A172 (cell line): ENCODE results near the gene NALCN. TPM values are rescaled to one million over a fixed set of nuclear protein-coding genes. Genes with fewer than 3 reads are reported as not detected.

Experiments used
- DNase-seq: peaks from one replicate; pipeline ENCODE4 v3.0.0-alpha.2; 2015; ENCODE audit warnings: low spot score
- total RNA-seq: library from RNA; depleted of rRNA; stranded (reverse); fragments of >200 nt; shearing (Covaris generic); gene quantifications from 2 replicates; pipeline ENCODE4 v1.2.3, GENCODE V29; 2014

Gene NALCN
- total RNA-seq, 1 experiment from 2014 or later = 0.72 TPM

DNA sequence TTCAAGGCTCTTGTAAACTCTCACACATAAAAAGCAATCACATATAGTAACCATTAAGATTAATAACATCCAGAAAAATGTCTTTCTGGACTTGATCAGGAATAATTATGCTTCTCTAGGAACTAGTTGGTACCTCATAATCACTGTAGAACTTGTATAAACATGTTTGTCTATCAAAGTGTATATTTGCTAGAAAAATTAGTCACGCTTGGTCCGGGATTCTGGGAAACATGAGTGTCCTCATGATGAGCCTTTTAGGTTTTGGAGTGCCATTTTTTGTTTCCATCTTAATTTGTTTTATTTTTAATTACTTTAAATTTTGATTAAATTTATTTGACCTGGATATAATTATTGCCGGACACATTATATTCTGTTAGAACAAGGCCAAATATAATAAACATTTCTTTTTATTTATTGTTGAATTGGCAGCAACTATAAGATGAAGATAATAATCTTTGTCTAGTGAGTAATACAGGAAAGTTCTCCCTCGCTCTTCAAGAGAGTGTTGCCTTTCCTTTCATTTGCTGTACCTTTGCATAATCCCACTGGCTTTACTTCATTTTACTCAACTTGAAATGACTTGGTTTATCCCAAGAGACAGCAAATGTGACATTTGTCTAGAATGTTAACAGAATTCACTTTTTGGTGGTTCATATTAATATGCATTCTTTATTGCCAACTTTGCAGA lies 207.0 kb downstream of the NALCN start:
- no peak for DNase-seq

DNA sequence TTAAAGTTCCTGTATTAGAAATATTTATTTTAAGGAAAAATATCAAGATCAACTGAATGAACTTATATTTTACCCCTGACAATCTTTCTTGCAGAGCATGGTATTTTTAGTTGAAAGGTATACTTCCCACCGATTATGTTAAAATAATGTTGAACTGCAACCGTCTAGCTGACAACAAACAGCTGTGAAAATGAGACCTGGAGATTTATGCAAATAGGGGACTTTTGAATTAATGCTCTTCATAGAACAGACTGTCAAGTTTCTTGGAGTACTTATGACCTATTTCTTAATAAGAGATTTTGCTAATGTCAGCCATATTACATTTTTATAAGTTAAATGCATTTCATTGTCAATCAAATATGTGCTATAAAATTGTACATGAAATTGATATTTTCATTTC lies 210.9 kb downstream of the NALCN start:
- DNase-seq = no peak

DNA sequence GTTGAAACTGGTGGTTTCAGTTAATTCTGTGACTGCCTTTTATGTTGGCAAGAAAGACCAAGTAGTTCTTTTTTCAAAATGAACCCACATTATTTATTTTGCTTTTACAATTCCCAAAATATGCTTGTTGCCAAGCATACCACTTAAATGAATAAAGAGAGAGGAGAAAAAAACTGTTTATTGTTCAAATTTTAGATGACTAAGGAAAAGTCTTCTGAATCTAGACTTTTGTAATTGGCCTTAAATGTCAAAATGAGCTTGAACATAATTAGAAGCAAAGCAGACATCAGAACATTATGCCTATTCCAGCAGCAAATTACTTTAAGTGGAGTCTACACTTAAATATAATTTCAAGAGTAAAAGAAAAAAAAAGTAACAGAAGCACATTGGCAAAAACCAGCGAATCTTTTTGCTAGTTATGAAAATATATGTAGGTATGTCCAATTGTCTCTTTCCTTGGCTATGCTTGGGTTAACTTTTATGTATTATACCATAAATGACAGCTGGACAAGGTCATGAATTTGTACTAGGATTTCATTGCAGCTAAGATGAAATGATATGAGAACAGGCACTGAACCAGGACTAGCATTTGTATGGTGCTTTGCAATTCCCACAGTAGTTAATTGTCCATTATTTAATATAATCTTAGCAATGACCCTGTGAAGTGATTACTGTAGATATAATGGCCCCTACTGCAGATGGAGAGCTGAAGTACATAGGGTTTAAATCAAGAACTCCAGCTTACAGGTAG lies 211.9 kb downstream of the NALCN start:
- DNase-seq = no peak

- no peak for DNase-seq
These were observed 213.7 kb downstream of the NALCN start for GRCh38 chr13:101202590-101202989.

DNA sequence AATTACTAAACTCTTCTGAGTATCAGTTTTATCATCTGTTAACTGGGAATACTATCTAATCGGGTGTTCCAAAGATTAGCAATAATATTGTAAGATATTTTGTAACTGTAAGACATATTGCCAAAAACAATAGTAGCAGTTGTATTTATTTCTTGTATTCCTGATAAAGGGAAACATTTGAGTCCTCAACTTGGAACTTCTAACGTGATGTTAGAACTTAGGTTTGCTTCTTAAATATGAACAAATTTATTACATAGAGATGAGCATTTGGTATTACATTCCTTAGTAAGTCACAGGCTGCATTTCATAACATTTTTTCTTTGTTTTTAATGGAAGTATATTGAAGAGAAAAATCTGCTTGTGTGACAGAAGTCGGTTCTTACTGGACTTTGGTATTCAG lies 225.3 kb downstream of the NALCN start:
- DNase-seq = no peak

- no peak for DNase-seq
These were observed 226.0 kb downstream of the NALCN start for GRCh38 chr13:101190337-101190736.

GRCh38 chr13:101185606-101186005 lies 230.7 kb downstream of the NALCN start:
- DNase-seq = no peak

- no peak for DNase-seq
These were observed 235.1 kb downstream of the NALCN start for GRCh38 chr13:101181076-101181685.

GRCh38 chr13:101179021-101179420 lies 237.3 kb downstream of the NALCN start:
- no peak for DNase-seq

DNA sequence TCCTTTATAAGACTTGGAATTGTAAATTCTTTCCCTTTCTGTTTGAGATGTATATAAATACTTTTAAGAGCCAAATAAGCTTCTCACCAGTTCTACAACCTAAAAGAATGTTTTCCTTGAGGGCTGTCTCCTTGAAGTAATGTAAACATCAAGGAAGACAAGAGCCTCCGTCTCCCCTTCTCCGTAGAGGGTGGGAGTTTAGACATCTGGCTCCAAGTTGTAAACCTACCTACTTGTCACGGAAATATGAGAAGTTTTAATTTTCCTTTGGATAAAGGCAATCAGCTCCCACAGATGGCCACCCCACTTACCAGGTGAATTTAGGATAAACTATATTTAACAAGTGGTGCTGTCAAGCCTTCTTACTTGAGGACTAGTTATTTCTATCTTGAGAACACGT lies 237.9 kb downstream of the NALCN start:
- no peak for DNase-seq

DNA sequence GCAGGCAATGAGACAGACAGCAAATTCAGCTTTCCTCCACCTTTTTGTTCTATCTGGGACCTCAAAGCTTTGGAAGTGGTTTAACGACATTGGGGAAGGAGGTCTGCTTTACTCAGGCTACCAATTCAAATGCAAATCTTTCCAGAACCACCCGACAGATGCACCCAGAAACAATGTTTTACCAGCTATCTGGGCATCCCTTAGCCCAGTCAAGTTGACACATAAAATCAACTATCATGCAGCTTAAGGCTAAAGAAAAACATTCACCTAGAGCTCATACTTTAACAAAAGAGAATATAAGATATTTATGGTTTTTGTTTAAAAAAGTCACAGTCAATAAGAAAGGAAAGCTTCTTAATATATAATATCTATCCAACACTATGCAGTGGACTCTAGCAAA lies 246.0 kb downstream of the NALCN start:
- no peak for DNase-seq

DNA sequence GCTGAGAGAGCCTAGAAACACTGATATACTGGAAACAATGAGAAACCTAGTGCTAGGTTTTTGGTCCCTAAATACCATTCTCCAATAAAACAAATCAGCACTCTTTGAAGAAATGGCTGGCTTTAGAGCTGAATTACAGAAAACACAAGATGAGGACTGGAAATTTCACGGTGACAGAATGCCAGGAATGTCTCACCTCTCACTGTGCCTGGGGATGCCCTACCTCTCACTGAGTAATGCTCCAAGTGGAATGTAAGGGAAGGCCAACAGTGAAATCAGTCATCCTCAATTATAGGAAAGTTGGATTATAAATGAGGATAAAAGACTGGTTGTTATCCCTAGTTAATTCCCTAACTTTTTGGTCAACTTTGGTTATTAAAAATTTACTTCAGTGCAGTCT lies 259.0 kb downstream of the NALCN start:
- DNase-seq = no peak

GRCh38 chr13:101155920-101156319 lies 260.4 kb downstream of the NALCN start:
- no peak for DNase-seq

GRCh38 chr13:101152184-101152583 lies 264.1 kb downstream of the NALCN start:
- DNase-seq = no peak

- DNase-seq = no peak
These were observed 265.3 kb downstream of the NALCN start for GRCh38 chr13:101150998-101151397.

- DNase-seq = peak; percentile 38
These were observed 266.4 kb downstream of the NALCN start for GRCh38 chr13:101149735-101150384.

DNA sequence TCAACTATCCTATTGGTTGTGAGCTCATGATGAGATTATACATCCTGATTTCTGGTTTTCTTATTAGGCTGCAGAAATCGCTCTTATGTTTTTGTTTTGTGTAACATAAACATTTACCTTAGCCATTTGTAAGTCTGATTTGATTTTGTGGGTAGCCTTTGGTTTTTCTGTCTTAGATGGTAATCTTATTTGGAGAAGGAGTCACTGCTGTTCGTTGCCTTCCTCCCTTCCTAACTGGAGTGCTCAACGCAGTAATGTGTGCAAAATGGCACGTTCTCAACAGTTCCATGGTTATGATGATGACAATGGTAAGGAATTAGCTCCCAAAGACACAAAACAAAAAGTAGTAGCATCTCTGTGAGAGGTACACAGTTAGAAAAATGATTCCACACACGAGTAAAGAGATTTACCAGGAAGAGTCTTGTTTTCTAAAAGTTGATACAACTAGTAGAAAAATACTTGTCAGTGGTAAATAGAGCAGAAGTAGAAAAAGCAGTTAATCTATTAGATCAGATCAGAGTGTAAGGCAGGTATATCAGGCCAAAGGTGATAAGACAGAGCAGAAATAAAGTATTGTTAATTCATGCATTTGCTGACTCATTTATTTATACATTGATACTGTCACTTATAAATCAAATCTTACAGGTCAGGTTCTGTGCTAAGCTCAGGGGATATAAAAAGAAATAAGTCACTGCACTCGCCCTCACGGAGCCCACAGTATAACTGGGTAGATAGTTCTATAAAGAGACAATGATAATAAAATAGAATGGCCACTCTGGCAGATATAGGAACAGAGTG lies 270.0 kb downstream of the NALCN start:
- DNase-seq = no peak

GRCh38 chr13:101144808-101145419 lies 271.4 kb downstream of the NALCN start:
- DNase-seq = peak; percentile 57

DNA sequence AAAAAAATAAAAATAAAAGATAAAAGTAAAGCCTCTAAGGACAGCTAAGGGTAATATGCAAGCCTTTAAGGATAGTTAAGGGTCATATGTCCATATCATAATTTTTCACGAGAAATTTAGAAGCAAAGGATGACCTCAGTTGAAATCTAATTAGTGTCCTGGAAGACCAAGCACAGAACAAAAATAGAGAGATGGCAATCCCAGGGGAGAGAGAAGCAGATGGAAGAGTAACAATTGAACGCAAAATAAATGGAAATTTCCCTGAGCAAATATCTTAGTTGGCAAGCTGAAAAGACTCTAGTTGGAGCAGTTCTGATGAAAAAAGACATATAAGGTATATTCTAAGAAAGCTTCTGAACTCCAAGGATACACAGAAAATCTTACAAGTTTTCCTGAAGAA lies 275.4 kb downstream of the NALCN start:
- no peak for DNase-seq

DNA sequence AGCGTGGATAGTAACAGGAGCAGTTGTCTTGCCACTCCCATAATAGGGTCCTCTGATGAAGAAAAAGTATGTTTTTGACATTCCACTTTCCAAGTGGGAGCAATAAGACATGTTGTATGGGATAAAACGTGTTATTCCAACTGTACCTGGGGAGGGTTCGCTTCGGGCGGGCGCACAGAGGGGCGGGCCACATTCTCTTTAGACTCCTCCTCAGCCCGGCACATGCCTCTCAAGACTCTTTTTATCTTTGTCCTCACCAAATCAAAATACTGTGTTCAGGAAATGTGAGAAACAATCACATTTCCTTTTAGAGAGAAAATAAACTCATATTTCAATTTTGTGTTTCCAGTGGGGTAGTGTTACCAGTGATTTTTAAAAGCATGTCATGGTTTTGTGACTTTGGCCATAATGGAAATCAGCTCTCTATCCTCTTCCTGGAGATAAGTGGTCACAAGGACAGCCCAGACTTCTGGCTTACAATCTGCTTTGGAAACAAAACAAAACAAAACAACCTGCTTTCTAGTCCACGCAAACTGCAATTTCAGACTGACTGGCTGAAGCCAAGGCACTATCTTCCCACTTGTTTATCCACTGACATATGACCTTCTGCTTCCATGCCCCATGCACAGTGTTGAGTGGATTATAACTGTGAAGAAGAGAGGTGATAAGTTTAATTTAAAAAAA lies 276.1 kb downstream of the NALCN start:
- DNase-seq = no peak

DNA sequence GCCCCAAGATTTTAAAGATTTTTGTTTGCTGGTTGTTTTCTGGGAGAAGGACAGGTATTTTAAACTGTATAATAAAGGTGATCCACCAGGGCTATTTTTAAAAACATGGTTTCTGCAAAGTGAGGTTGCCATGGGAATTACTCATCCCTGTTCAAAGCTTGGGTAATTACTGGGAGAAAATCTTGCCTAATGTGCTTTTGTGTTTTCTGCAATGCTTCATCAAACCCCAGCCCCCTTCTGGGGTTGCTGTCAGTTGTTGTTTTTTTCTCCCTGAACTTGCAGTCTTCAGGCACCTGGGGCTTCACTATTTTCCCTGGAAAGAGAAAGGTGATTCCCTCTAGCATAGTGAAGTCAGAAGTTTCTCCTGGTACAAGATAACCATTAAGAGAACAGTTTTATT lies 277.2 kb downstream of the NALCN start:
- no peak for DNase-seq
